ENCODE data around the gene HK2.
"Not testable (repeated sequence)": the region's sequence is repeated elsewhere in the genome, so short reads cannot be mapped to it uniquely, and the experiment has no call there.

Gene HK2

DNA sequence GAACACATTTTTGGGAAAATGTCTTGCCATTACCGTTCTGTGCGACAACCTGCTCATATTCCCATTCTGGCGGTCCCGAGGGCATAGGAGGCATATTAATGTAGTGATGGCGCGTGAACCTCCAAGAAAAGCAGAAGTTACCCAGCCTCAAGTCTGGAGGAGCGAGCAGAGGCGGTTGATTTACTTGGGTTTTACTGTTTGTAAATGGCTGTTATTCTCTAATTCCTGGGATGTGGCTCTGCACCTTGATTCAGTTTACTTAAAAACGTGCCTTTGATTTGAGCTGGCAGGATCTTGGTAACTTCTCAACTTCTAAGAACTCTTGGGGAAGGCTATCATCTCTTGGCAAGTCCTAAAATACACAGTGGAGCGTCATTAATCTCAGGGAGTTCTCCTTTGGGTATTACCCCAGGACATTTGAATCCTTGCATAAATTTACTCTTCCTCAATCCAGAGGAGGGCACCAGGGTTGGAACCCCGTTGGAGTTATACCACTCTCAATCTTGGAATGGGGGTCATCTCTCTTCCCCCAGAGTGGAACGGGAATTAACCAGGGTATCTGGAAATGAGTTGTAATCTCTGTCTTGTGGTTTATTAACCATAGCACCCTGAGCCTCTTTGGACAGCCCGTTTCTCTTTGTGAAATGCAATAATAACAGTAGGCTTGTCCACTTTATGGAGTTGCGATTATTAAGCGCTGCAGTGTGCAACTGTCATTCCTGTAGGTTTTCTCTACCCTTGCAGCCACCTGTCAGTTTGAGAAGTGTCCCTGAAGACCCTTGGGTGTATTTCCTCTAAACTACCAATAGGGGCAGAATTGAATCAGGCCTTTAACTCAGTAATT lies 2.1 kb downstream of the HK2 start:
- peak; percentile 37 for DNase-seq

- no peak for DNase-seq
Observed at GRCh38 chr2:74836675-74837401, 2.9 kb downstream of the HK2 start.

- no peak for DNase-seq
Observed at GRCh38 chr2:74841641-74842040, 7.7 kb downstream of the HK2 start.

DNA sequence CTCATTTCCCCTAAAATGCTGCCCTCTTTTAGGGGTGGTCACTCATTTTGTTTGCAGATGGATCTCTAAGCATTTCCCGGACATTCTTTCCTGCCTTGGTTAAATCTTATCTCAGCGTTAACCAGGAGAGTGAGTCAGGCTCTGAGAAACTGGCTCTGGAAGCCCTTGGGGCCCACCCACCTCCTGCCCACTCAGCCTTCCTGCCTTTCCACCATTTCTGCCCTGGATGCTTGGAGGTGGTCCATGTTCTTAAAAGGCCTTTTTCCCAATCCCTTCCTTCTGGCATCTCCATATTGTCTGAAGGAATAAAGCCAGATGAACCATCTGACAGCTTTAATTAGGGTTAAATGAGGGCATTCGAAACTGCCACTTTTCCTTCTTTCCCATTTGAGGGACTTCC lies 9.5 kb downstream of the HK2 start:
- no peak for DNase-seq

GRCh38 chr2:74843899-74844298 lies 10.0 kb downstream of the HK2 start:
- peak; percentile 56 for DNase-seq

DNA sequence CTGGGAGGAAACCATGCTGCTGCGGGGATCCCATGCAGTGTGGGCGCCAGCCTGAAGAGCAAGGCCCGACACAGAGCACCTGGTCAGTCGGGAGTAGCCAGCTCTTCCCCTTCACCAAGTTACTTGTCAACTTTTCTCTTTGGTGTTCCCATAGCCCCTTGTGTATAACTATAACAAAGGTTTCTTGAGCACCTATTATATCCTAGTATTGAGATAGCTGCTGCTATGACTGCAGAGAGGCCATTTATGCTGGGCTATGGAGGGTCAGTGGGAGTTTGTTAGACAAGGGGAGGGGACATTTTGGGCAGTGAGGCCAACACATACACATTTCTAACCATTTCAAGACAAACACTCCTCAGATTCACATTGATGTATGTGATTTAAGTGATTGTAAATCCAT lies 10.8 kb downstream of the HK2 start:
- DNase-seq: no peak

DNA sequence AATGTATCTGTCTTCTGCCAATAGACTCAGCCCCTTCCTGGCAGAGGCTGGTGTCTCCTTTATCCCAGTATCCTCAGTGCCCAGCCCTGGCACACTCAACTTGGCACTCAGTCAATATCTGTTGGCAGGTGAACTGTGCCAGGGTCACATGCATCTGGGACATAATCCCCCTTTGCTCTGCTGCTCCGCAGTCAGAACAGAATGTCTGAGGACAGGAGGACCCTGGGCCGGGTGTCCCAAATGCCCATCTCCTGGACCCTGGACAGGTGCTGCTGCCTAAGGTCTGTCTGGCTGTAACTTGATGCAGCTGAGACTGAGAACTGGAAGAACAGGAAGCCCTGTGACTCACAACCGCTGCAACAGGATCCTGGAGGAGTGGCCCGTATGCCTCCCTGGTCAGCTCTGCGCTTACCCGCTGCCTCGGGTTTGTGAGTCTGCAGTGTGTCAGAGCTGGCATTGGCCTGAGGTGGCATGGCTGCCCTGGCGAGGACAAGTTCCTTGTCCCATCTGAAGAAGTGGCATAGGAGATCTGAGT lies 11.4 kb downstream of the HK2 start:
- peak; percentile 41 for DNase-seq

GRCh38 chr2:74845991-74846390 lies 12.1 kb downstream of the HK2 start:
- DNase-seq: no peak

DNA sequence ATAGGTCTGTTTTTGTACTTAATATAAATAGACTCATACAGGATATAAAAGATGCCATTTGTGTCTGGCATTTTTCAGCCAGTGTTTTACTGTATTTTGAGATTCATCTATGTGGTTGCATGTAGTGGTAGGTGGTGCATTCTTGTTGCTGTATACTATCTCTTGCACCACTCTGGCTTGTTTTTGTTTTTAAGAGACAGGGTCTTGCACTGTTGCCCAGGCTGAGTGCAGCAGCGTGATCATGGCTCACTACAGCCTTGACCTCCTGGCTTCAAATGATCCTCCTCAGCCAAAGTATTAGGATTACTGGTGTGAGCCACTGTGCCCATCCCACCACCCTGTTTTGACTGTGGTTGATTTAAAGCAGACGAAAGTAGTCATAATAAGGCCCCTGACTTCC lies 12.6 kb downstream of the HK2 start:
- DNase-seq: no peak

- no peak for DNase-seq
Observed at GRCh38 chr2:74847070-74847858, 13.3 kb downstream of the HK2 start.

DNA sequence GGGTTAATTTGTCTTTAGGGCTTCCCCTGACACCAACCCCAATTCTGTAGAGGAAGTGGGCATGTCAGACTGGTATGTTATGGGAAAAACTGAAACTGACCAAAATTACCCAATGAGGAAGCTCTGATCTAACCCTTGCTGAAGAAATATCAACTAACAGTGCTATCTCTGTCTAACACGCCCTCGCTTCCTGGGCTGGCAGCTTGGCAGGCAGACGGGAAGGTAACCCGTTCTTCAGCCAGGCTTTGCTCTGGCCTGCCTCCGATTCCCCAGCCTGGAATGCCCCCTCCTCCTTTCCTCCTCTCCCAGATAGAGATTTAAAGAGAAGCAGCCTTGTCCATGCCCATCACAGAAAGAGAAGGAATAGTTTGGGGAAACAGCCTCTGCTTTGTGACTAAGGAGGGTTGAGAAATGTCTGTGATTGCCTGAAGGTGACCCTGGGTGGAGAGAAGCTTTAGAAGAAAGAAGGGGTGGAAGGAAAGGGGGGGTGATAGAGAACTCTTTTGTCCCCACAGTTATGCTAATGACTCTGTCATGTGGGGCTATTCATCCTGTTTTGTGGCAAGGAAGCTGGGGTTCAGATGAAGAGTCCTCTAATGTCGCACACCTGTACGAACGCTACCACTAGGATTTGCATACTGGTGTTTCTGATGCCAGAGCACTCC lies 15.4 kb downstream of the HK2 start:
- DNase-seq: peak; percentile 66

GRCh38 chr2:74850496-74851190 lies 16.7 kb downstream of the HK2 start:
- DNase-seq: no peak

- no peak for DNase-seq
Observed at GRCh38 chr2:74851191-74851566, 17.3 kb downstream of the HK2 start.

DNA sequence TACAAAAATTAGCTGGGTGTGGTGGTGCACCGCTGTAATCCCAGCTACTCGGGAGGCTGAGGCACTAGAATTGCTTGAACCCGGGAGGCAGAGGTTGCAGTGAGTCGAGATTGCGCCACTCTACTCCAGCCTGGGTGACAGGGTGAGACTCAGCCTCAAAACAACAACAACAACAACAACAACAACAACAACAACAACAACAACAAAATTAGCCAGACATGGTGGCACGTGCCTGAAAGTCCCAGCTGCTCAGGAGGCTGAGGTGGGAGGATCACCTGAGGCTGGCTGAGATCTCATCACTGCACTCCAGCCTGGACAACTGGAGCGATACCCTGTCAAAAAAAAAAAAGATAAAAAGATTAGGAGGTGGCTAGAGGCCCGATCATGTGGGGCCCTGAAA lies 19.4 kb downstream of the HK2 start:
- not testable (repeated sequence) for DNase-seq

DNA sequence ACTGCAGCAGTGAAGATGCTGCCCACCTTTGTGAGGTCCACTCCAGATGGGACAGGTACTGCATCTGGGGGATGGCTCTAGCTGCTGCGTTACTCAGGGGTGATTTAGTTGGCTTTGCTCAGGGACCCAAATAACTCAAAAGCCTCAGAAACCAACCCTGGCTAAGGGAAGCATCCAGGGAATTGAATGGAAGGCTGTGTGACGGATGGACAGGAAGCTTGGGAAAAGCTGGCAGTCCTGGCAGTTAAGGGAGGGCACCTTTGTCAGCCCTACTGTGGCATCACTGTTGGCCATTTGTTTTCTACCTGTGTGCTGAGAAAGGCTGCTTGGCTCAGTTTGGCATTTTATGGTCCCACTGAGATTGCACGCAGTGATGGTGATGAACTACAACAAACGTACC lies 20.5 kb downstream of the HK2 start:
- DNase-seq: no peak

DNA sequence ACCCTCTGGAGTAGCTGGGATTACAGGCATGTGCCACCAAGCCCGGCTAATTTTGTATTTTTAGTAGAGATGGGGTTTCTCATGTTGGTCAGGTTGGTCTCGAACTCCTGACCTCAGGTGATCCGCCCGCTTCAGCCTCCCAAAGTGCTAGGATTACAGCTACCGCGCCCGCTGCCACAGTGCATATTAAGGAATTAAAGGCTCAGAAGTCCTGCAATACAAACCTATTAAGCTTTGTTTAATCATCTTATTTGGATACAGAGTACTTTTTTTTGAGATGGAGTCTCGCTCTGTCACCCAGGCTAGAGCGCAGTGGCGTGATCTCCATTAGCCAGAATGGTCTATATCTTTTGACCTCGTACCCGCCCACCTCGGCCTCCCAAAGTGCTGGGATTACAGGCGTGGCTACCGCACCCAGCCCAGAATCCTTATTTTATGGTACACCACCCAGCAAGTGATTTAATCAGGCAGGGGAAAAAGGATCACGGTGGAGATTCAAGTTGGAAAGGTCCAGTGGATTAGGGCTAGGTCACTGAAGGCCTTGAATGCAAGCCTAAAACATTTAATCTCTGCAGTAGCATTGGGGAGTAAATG lies 21.3 kb downstream of the HK2 start:
- not testable (repeated sequence) for DNase-seq

DNA sequence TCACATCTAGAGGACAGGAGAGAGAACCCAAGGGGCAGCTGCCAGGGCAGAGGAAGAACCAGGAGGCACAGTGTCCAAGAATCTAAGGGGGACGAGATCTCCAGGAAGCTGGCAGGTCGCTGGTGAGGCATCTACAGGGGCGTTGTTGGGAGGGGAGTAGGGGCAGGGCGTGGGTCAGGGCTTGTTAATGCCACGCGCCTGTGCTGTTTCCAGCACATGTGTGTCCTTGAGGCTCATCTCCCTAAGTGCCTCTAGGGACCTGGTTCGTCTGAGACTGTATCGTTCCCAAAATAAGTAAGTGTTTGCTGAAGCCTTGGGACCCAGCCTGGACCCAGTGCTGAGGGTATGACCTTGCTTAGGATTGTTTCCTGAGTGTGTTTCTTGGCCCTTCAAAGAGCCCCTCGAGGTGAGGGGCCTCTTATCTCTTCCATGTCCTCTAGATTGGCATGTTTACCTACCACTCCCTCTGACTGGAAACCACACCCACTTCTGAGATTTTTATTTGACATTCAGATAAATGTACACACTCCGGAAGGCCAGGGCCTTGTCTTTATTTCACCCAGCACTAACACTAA lies 22.2 kb downstream of the HK2 start:
- DNase-seq: no peak

DNA sequence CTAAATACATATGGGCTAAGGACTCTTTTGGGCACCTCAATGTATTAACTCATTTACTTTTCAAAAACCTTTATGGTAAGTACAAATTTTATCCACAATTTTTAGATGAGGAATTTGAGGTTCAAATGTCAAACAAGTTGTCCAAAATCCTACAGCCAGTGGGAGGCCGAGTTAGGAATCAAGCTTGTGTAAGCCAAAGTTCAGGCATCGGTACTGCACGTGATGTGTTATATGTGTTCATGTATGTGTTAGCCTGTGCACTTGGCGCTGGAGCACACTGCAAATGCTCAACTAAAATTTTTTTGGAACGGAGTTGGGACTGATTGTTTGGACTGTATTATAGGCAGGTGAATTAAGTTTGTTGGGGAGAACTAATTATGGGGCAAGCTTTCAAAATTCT lies 22.7 kb downstream of the HK2 start:
- DNase-seq: no peak

GRCh38 chr2:74857215-74857614 lies 23.3 kb downstream of the HK2 start:
- no peak for DNase-seq

DNA sequence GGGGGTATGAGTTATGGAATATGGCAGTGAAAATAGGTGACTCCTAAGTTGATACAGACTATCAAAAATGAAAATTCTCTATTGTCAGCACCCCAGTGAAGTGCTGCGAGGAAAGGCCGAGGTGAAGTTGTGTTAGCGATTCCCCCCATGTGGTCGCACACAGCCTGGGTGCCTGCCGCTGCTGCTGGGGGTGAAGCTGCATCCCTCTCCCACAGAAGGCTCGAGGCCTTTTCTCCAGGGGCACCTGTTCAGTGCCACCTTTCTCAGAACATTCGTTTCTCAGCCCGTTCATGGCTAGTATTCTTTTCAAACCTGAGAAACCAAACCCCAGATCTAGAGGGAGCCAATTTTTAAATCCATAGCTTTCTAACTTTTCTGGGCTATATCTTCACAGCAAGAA lies 23.8 kb downstream of the HK2 start:
- DNase-seq: no peak

GRCh38 chr2:74858281-74858680 lies 24.4 kb downstream of the HK2 start:
- no peak for DNase-seq
